Measurements from ENCODE around the gene USP7. TPM values are rescaled to one million over a fixed set of nuclear protein-coding genes. Genes with fewer than 3 reads are reported as not detected.
"Not testable (repeated sequence)": the region's sequence is repeated elsewhere in the genome, so short reads cannot be mapped to it uniquely, and the experiment has no call there.

USP7 gene
- polyA plus RNA-seq, 2 of the 4 experiments (the other 2 are of a cell fraction), result 39.6 to 65.9 TPM

- ATAC-seq (no peak), FAIRE-seq (no peak), DNase-seq (ENCODE audit: low read depth in 1 of 2, low spot score in 1 of 2) (no peak)
- H3K27ac ChIP-seq, result no peak overlapping the region
- H3K4me2 ChIP-seq, result no peak overlapping the region
- no peak for TF ChIP-seq HDAC2 (IDR thresholded peaks at IDR 0.05)
- TF ChIP-seq HOXB13 (CRISPR knock-in tag; IDR thresholded peaks at IDR 0.05; ENCODE audit: low read depth), result no peak
- TF ChIP-seq EHF (CRISPR knock-in tag; IDR thresholded peaks at IDR 0.05), result no peak
- no peak for TF ChIP-seq NR3C1 (IDR thresholded peaks at IDR 0.05)
- H3K4me3 ChIP-seq, result no peak overlapping the region
- no peaks in the 10 kb centered on the region for H3K4me1 ChIP-seq
- ChIA-PET POLR2A (no interaction called here), CTCF (interaction anchor here (0.9 kb wide), 1 partner anchor 16 kb away, joined by 3 read pairs; no protein-coding TSS in a partner anchor)
- no peaks in the 10 kb centered on the region for H3K9me3 ChIP-seq
- 77% methylated on average over 6 of the region's 6 CpGs for WGBS (ENCODE audit: missing lambda C conversion rate)
Measured at GRCh38 chr16:8920645-8921346, 42.9 kb downstream of the USP7 start.

GRCh38 chr16:8919934-8920462, 43.7 kb downstream of the USP7 start:
- ATAC-seq, result no peak

GRCh38 chr16:8919089-8919933, 44.4 kb downstream of the USP7 start:
- no peaks in the 10 kb centered on the region for H3K9me3 ChIP-seq
- TF ChIP-seq MAFK (IDR thresholded peaks at IDR 0.05; ENCODE audit: partially characterized antibody) (peak; percentile 25), ZFP36 (IDR thresholded peaks at IDR 0.05; ENCODE audit: borderline replicate concordance, partially characterized antibody) (no peak)
- 88% methylated on average over 18 of the region's 18 CpGs for WGBS (ENCODE audit: missing lambda C conversion rate)
- no peak overlapping the region for H3K4me3 ChIP-seq
- H3K4me2 ChIP-seq, result no peak overlapping the region
- ChIA-PET CTCF (interaction anchor here (0.6 to 2.0 kb wide), 7 partner anchors 8 to 220 kb away, joined by 3 to 5 read pairs (median 3); no protein-coding TSS in a partner anchor), POLR2A (no interaction called here)
- H3K4me1 ChIP-seq, result no peaks in the 10 kb centered on the region
- ATAC-seq, result no peak
- no peak overlapping the region for H3K27ac ChIP-seq
- no peak for DNase-seq (ENCODE audit: low read depth in 1 of 2, low spot score in 1 of 2)
- FAIRE-seq, result no peak

More at GRCh38 chr16:8919934-8920462, 43.7 kb downstream of the USP7 start:
- 92% methylated on average over 11 of the region's 11 CpGs for WGBS (ENCODE audit: missing lambda C conversion rate)
- DNase-seq (ENCODE audit: low read depth in 1 of 2, low spot score in 1 of 2), result no peak
- no peak overlapping the region for H3K27ac ChIP-seq
- H3K9me3 ChIP-seq, result no peaks in the 10 kb centered on the region
- ChIA-PET CTCF (interaction anchor here (0.6 to 2.0 kb wide), 7 partner anchors 9 to 219 kb away, joined by 3 to 5 read pairs (median 3); no protein-coding TSS in a partner anchor), POLR2A (no interaction called here)
- 0 out of 4 replicates have a peak, but pooled peaks of 1 of the 2 experiments have one; percentile 10 for TF ChIP-seq CEBPB (IDR thresholded peaks at IDR 0.05)
- no peak for TF ChIP-seq SMC3 (IDR thresholded peaks at IDR 0.05)
- no peaks in the 10 kb centered on the region for H3K4me1 ChIP-seq
- no peak overlapping the region for H3K4me2 ChIP-seq
- no peak overlapping the region for H3K4me3 ChIP-seq
- FAIRE-seq, result no peak

GRCh38 chr16:8917336-8917735, 46.4 kb downstream of the USP7 start:
- H3K4me1 ChIP-seq; POLR2A ChIA-PET; H3K9me3 ChIP-seq; H3K4me2 ChIP-seq; DNase-seq (ENCODE audit: low read depth in 1 of 2, low spot score in 1 of 2); H3K27ac ChIP-seq; ATAC-seq; H3K4me3 ChIP-seq; FAIRE-seq: not testable (repeated sequence)
- WGBS (ENCODE audit: missing lambda C conversion rate), result 96% methylated on average over 10 of the region's 10 CpGs
- CTCF ChIA-PET, result interaction anchor here (2.2 kb wide), 1 partner anchor 19 kb away, joined by 6 read pairs; no protein-coding TSS in a partner anchor

- no peak overlapping the region for H3K27ac ChIP-seq
- ATAC-seq (no peak), FAIRE-seq (no peak), DNase-seq (ENCODE audit: low read depth in 1 of 2, low spot score in 1 of 2) (no peak)
- H3K4me3 ChIP-seq, result no peak overlapping the region
- TF ChIP-seq TP53 (CRISPR knock-in tag; IDR thresholded peaks at IDR 0.05), result no peak
- no peak for TF ChIP-seq HOXA7 (CRISPR knock-in tag; IDR thresholded peaks at IDR 0.05)
- TF ChIP-seq CHD4 (IDR thresholded peaks at IDR 0.05; ENCODE audit: borderline replicate concordance), result no peak
- no peak for TF ChIP-seq JUNB (IDR thresholded peaks at IDR 0.05)
- no peak for TF ChIP-seq SMC3 (IDR thresholded peaks at IDR 0.05)
- TF ChIP-seq CEBPB (IDR thresholded peaks at IDR 0.05), result no peak
- TF ChIP-seq NR3C1 (IDR thresholded peaks at IDR 0.05), result no peak
- H3K4me1 ChIP-seq, result no peaks in the 10 kb centered on the region
- ChIA-PET CTCF (interaction anchor here (2.2 kb wide), 1 partner anchor 20 kb away, joined by 6 read pairs; no protein-coding TSS in a partner anchor), POLR2A (no interaction called here)
- H3K9me3 ChIP-seq, result no peaks in the 10 kb centered on the region
- no peak overlapping the region for H3K4me2 ChIP-seq
- 96% methylated on average over 5 of the region's 5 CpGs for WGBS (ENCODE audit: missing lambda C conversion rate)
Measured at GRCh38 chr16:8916541-8917225, 47.0 kb downstream of the USP7 start.

All from A549 (cell line).